Measurements from ENCODE around the gene YAP1.
A peak's percentile ranks its signal among the peaks of the same experiment; 100 is the strongest.

Gene YAP1

GRCh38 chr11:102216433-102217075 is 106.3 kb downstream of the YAP1 start:
- ATAC-seq, result no peak
- TF ChIP-seq ARNTL (CRISPR knock-in tag; IDR thresholded peaks at IDR 0.05; ENCODE audit: borderline replicate concordance, low read depth) (no peak), CSRNP3 (CRISPR knock-in tag; IDR thresholded peaks at IDR 0.05) (no peak), ZNF8 (CRISPR knock-in tag; IDR thresholded peaks at IDR 0.05) (no peak), GLIS3 (CRISPR knock-in tag; IDR thresholded peaks at IDR 0.05) (no peak), CREB5 (CRISPR knock-in tag; IDR thresholded peaks at IDR 0.05; ENCODE audit: low read depth) (no peak), ZFP3 (CRISPR knock-in tag; IDR thresholded peaks at IDR 0.05) (no peak), SNAI2 (CRISPR knock-in tag; IDR thresholded peaks at IDR 0.05) (no peak), ESRRG (CRISPR knock-in tag; IDR thresholded peaks at IDR 0.05) (no peak), POU6F1 (CRISPR knock-in tag; IDR thresholded peaks at IDR 0.05; ENCODE audit: borderline replicate concordance, low read depth) (no peak)

GRCh38 chr11:102220728-102221467 is 110.7 kb downstream of the YAP1 start:
- no peak for TF ChIP-seq ZFP30 (CRISPR knock-in tag; IDR thresholded peaks at IDR 0.05)
- no peak for TF ChIP-seq ZNF565 (CRISPR knock-in tag; conservative IDR thresholded peaks at IDR 0.05; ENCODE audit: low read depth)
- TF ChIP-seq PATZ1 (CRISPR knock-in tag; IDR thresholded peaks at IDR 0.05; ENCODE audit: borderline replicate concordance), result no peak
- no peak for TF ChIP-seq ISL1 (CRISPR knock-in tag; IDR thresholded peaks at IDR 0.05)
- peak; percentile 72 for ATAC-seq

- peak; percentile 11; the same call in 1 of the 3 replicates for ATAC-seq
- TF ChIP-seq PPARA (CRISPR knock-in tag; IDR thresholded peaks at IDR 0.05; ENCODE audit: borderline replicate concordance) (no peak), TSHZ2 (CRISPR knock-in tag; IDR thresholded peaks at IDR 0.05) (no peak), SNAI2 (CRISPR knock-in tag; IDR thresholded peaks at IDR 0.05) (no peak), RARB (CRISPR knock-in tag; IDR thresholded peaks at IDR 0.05) (no peak), ISL1 (CRISPR knock-in tag; IDR thresholded peaks at IDR 0.05) (no peak)
These were observed 113.6 kb downstream of the YAP1 start for GRCh38 chr11:102223859-102224258.

Data from SK-N-SH treated with all-trans-retinoic acid at 6 μM for 48 hours (cell line).